HK-2 (cell line): ENCODE data around the gene ITGB1BP2.
"Not testable (repeated sequence)": the region's sequence is repeated elsewhere in the genome, so short reads cannot be mapped to it uniquely, and the experiment has no call there.

Source experiments
- DNase-seq: peaks from one replicate; pipeline ENCODE4 v3.0.0-alpha.2; 2018; ENCODE audit not compliant: unreplicated experiment

ITGB1BP2 gene

GRCh38 chrX:71301195-71301924, at the start of gene ITGB1BP2:
Gene ITGB1BP2, plus strand, starts transcription at chrX:71301750. Its CDS starts 57 bp downstream, at chrX:71301807.
- DNase-seq: peak; percentile 27

GRCh38 chrX:71252221-71252620, 49.3 kb upstream of the ITGB1BP2 start:
- DNase-seq: no peak

GRCh38 chrX:71253253-71254091, 48.1 kb upstream of the ITGB1BP2 start:
- DNase-seq: peak; percentile 33

- peak; percentile 83 for DNase-seq
These were observed 47.2 kb upstream of the ITGB1BP2 start, which contains the start of gene ZMYM3 for GRCh38 chrX:71254092-71254963. Gene ZMYM3, minus strand, starts transcription at chrX:71254140. Its CDS starts 885 bp downstream, at chrX:71253255.

- DNase-seq: no peak
These were observed 45.5 kb upstream of the ITGB1BP2 start for GRCh38 chrX:71256051-71256450.

- no peak for DNase-seq
These were observed 44.7 kb upstream of the ITGB1BP2 start for GRCh38 chrX:71256856-71257255.

- not testable (repeated sequence) for DNase-seq
These were observed 32.9 kb upstream of the ITGB1BP2 start for GRCh38 chrX:71268624-71269023.

GRCh38 chrX:71269801-71270395, 31.7 kb upstream of the ITGB1BP2 start:
- DNase-seq: no peak

- DNase-seq: not testable (repeated sequence)
These were observed 29.2 kb upstream of the ITGB1BP2 start for GRCh38 chrX:71272313-71272712.

- DNase-seq: not testable (repeated sequence)
These were observed 20.2 kb upstream of the ITGB1BP2 start for GRCh38 chrX:71281300-71281699.

- DNase-seq: no peak
These were observed 18.8 kb upstream of the ITGB1BP2 start for GRCh38 chrX:71282514-71283402.

GRCh38 chrX:71283403-71284143, 18.0 kb upstream of the ITGB1BP2 start, which contains the start of gene NONO:
Gene NONO, plus strand, starts transcription at chrX:71283635. Its CDS starts 7,003 bp downstream, at chrX:71290638.
- DNase-seq: peak; percentile 87

GRCh38 chrX:71285929-71286328, 15.6 kb upstream of the ITGB1BP2 start:
- DNase-seq: no peak

- DNase-seq: no peak
These were observed 10.2 kb upstream of the ITGB1BP2 start for GRCh38 chrX:71291381-71291780.

- no peak for DNase-seq
These were observed 8.7 kb upstream of the ITGB1BP2 start for GRCh38 chrX:71292669-71293365.

- DNase-seq: no peak
These were observed 4.7 kb upstream of the ITGB1BP2 start for GRCh38 chrX:71296806-71297205.

GRCh38 chrX:71298119-71298518, 3.4 kb upstream of the ITGB1BP2 start:
- DNase-seq: no peak

GRCh38 chrX:71300064-71300463, 1.5 kb upstream of the ITGB1BP2 start:
- not testable (repeated sequence) for DNase-seq

GRCh38 chrX:71300495-71300894, 1.1 kb upstream of the ITGB1BP2 start:
- not testable (repeated sequence) for DNase-seq
